ENCODE results near the gene ARID2.

DNA sequence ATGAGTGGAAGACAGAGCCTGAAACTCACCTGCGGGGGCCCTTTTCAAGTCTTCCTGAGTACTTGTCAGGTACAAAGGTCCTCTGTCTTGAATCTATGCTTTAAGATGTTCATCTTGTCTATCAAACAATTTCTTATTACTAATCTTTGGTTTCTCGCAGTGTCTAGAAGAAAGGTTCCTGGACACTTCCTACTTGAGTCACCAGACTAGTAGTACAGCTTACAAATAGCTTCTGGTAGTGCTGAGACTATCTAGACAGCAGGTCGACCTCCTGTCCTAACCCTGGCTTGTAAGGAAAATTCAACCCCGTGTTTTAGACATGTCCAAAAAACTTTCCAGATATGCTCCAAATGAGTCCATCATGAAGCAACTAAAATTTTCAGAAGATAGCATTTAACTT is 11.2 kb upstream of the ARID2 start:
- TF ChIP-seq, protein P1, sequence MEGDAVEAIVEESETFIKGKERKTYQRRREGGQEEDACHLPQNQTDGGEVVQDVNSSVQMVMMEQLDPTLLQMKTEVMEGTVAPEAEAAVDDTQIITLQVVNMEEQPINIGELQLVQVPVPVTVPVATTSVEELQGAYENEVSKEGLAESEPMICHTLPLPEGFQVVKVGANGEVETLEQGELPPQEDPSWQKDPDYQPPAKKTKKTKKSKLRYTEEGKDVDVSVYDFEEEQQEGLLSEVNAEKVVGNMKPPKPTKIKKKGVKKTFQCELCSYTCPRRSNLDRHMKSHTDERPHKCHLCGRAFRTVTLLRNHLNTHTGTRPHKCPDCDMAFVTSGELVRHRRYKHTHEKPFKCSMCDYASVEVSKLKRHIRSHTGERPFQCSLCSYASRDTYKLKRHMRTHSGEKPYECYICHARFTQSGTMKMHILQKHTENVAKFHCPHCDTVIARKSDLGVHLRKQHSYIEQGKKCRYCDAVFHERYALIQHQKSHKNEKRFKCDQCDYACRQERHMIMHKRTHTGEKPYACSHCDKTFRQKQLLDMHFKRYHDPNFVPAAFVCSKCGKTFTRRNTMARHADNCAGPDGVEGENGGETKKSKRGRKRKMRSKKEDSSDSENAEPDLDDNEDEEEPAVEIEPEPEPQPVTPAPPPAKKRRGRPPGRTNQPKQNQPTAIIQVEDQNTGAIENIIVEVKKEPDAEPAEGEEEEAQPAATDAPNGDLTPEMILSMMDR (IDR thresholded peaks at IDR 0.05) = no peak
- no peak for TF ChIP-seq POLR2A (IDR thresholded peaks at IDR 0.05)
- no peak for TF ChIP-seq EP300 (IDR thresholded peaks at IDR 0.05)
